T-helper 1 cell treated with Interleukin-12 subunit alpha and Interleukin-12 subunit beta and Interleukin-4 antibody, amounts not matched to agents 30 ng/mL and 1 ng/mL, for 36 hours (primary cell): Measurements from ENCODE around the gene SLC25A23. TPM values are rescaled to one million over a fixed set of nuclear protein-coding genes. Genes with fewer than 3 reads are reported as not detected.

Source experiments
- intact Hi-C: fragments of 100-400 bp; cut with micrococcal nuclease; formaldehyde crosslinking; loops from one replicate; pipeline ENCODE4 v1.15.1; 2024
- total RNA-seq: library from RNA; stranded (reverse); gene quantifications from 2 replicates; pipeline ENCODE4 v1.2.3, GENCODE V29; 2022

SLC25A23 gene
- total RNA-seq, 1 donor from 2014 or later = 25.6 TPM

GRCh38 chr19:6481541-6482342 is 22.1 kb upstream of the SLC25A23 start, which contains the start of gene DENND1C:
TSS of gene DENND1C (minus strand) at chr19:6481787. CDS start at chr19:6481695, 92 bp downstream.
- intact Hi-C loops = loop anchor here (1.0 kb wide), 5 partner anchors 21 to 120 kb away; partner anchors contain the start of gene CLPP

GRCh38 chr19:6480848-6481415 is 21.3 kb upstream of the SLC25A23 start:
- intact Hi-C loops = loop anchor here (1.0 kb wide), 3 partner anchors 21 to 56 kb away; no protein-coding TSS in a partner anchor

- intact Hi-C loops = no loop called here
Observed at GRCh38 chr19:6479836-6480398, 20.3 kb upstream of the SLC25A23 start.

- intact Hi-C loops = no loop called here
Observed at GRCh38 chr19:6478815-6479214, 19.2 kb upstream of the SLC25A23 start.

- intact Hi-C loops = loop anchor here (1.0 kb wide), 2 partner anchors 17 to 39 kb away; no protein-coding TSS in a partner anchor
Observed at GRCh38 chr19:6476896-6477431, 17.4 kb upstream of the SLC25A23 start.

- intact Hi-C loops = loop anchor here (1.0 kb wide), 2 partner anchors 16 to 40 kb away; no protein-coding TSS in a partner anchor
Observed at GRCh38 chr19:6476155-6476895, 16.7 kb upstream of the SLC25A23 start.

- intact Hi-C loops = loop anchor here (1.0 kb wide), 2 partner anchors 15 to 41 kb away; no protein-coding TSS in a partner anchor
Observed at GRCh38 chr19:6475321-6476108, 15.9 kb upstream of the SLC25A23 start.

GRCh38 chr19:6473647-6474046 is 14.1 kb upstream of the SLC25A23 start:
- intact Hi-C loops = no loop called here

- intact Hi-C loops = no loop called here
Observed at GRCh38 chr19:6472713-6473112, 13.1 kb upstream of the SLC25A23 start.

- intact Hi-C loops = no loop called here
Observed at GRCh38 chr19:6471076-6471475, 11.5 kb upstream of the SLC25A23 start.

- intact Hi-C loops = no loop called here
Observed at GRCh38 chr19:6470173-6470572, 10.6 kb upstream of the SLC25A23 start.

- intact Hi-C loops = no loop called here
Observed at GRCh38 chr19:6467384-6467783, 7.8 kb upstream of the SLC25A23 start.

GRCh38 chr19:6466526-6467248 is 7.1 kb upstream of the SLC25A23 start:
- intact Hi-C loops = no loop called here

GRCh38 chr19:6465663-6466062 is 6.1 kb upstream of the SLC25A23 start:
- intact Hi-C loops = no loop called here

GRCh38 chr19:6465006-6465405 is 5.4 kb upstream of the SLC25A23 start:
- intact Hi-C loops = no loop called here

GRCh38 chr19:6464070-6464873 is 4.7 kb upstream of the SLC25A23 start, which contains the start of gene CRB3:
TSS of gene CRB3 (plus strand) at chr19:6464271. CDS start at chr19:6464702, 431 bp downstream.
- intact Hi-C loops = no loop called here

- intact Hi-C loops = loop anchor here (1.0 kb wide), 13 partner anchors 16 to 403 kb away; partner anchors contain the start of genes ALKBH7, CLPP, DENND1C and GPR108
Observed at GRCh38 chr19:6460099-6460884, 700 bp upstream of the SLC25A23 start.
